ENCODE results near the gene SEC61B. TPM values are rescaled to one million over a fixed set of nuclear protein-coding genes. Genes with fewer than 3 reads are reported as not detected.

Gene SEC61B
- total and polyA plus RNA-seq, 9 of the 15 experiments (the other 6 are each of a cell fraction or from before 2014, with no cell fraction given): 57.8 to 262 (median 172) TPM

DNA sequence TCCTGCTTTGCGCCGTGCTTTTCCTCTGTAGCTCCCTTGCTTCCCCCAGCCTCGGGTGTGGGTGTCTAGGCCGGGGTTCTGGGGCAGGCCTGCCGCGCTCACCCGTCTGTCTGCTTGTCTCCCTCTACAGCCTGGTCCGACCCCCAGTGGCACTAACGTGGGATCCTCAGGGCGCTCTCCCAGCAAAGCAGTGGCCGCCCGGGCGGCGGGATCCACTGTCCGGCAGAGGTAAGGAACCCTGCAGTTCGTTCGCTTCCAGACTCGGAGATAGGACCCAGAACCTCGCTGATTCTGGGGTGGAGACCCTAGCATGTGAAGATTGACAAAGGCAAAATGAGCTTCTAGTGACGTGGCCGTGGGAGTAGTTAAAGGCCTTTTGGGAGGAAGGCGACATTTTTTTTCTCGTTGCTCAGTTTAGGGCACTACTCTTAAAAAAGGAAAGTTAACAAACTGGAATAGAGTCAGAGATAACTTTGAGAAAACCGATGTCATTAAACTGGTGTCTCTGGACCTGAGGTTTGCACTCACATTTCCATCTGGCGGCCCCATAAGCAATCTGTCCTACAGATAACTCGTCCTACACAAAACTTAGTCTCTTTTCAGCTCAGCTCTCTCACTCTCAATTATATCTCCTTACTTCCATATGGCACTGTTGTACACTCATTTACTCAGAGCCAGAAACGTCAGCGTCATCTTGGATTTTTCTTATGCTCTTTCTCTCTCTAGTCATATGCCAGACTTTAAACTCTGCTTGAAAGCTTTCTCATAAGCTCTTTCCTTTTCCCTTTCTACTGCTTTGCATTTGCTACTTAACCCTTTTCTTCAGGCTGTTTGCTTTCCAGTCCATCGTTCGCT is 561 bp downstream of the SEC61B start (continued):
- TF ChIP-seq, protein P1, sequence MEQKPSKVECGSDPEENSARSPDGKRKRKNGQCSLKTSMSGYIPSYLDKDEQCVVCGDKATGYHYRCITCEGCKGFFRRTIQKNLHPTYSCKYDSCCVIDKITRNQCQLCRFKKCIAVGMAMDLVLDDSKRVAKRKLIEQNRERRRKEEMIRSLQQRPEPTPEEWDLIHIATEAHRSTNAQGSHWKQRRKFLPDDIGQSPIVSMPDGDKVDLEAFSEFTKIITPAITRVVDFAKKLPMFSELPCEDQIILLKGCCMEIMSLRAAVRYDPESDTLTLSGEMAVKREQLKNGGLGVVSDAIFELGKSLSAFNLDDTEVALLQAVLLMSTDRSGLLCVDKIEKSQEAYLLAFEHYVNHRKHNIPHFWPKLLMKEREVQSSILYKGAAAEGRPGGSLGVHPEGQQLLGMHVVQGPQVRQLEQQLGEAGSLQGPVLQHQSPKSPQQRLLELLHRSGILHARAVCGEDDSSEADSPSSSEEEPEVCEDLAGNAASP (IDR thresholded peaks at IDR 0.05): no peak
- TF ChIP-seq, protein P2, sequence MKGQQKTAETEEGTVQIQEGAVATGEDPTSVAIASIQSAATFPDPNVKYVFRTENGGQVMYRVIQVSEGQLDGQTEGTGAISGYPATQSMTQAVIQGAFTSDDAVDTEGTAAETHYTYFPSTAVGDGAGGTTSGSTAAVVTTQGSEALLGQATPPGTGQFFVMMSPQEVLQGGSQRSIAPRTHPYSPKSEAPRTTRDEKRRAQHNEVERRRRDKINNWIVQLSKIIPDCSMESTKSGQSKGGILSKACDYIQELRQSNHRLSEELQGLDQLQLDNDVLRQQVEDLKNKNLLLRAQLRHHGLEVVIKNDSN (CRISPR knock-in tag; IDR thresholded peaks at IDR 0.05): 0 out of 2 replicates have a peak, but pooled peaks have one; percentile 17
- TF ChIP-seq, protein P3, sequence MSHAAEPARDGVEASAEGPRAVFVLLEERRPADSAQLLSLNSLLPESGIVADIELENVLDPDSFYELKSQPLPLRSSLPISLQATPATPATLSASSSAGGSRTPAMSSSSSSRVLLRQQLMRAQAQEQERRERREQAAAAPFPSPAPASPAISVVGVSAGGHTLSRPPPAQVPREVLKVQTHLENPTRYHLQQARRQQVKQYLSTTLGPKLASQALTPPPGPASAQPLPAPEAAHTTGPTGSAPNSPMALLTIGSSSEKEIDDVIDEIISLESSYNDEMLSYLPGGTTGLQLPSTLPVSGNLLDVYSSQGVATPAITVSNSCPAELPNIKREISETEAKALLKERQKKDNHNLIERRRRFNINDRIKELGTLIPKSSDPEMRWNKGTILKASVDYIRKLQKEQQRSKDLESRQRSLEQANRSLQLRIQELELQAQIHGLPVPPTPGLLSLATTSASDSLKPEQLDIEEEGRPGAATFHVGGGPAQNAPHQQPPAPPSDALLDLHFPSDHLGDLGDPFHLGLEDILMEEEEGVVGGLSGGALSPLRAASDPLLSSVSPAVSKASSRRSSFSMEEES (CRISPR knock-in tag; IDR thresholded peaks at IDR 0.05): no peak
- TF ChIP-seq ATF7 (IDR thresholded peaks at IDR 0.05) (no peak), ARNT (IDR thresholded peaks at IDR 0.05) (no peak), MYC (IDR thresholded peaks at IDR 0.05; ENCODE audit: low read depth, low read length) (no peak), MYC (CRISPR knock-in tag; IDR thresholded peaks at IDR 0.05; ENCODE audit: borderline replicate concordance, low read depth) (peak; percentile 76; the same call in 1 of the 2 replicates), TSC22D4 (tag; IDR thresholded peaks at IDR 0.05) (no peak), NRF1 (conservative IDR thresholded peaks at IDR 0.05 in 1 of 2, IDR thresholded peaks at IDR 0.05 in 1 of 2) (no peak), CBX3 (IDR thresholded peaks at IDR 0.05; ENCODE audit: borderline replicate concordance in 1 of 2, low read length in 2 of 2) (no peak), MAZ (CRISPR knock-in tag; conservative IDR thresholded peaks at IDR 0.05 in 1 of 2, IDR thresholded peaks at IDR 0.05 in 1 of 2) (no peak), ZBTB17 (CRISPR knock-in tag; IDR thresholded peaks at IDR 0.05) (no peak), ZKSCAN3 (CRISPR knock-in tag; IDR thresholded peaks at IDR 0.05) (no peak), POLR2B (IDR thresholded peaks at IDR 0.05; ENCODE audit: low read depth, partially characterized antibody) (peak; percentile 22)
- TF ChIP-seq, protein P4, sequence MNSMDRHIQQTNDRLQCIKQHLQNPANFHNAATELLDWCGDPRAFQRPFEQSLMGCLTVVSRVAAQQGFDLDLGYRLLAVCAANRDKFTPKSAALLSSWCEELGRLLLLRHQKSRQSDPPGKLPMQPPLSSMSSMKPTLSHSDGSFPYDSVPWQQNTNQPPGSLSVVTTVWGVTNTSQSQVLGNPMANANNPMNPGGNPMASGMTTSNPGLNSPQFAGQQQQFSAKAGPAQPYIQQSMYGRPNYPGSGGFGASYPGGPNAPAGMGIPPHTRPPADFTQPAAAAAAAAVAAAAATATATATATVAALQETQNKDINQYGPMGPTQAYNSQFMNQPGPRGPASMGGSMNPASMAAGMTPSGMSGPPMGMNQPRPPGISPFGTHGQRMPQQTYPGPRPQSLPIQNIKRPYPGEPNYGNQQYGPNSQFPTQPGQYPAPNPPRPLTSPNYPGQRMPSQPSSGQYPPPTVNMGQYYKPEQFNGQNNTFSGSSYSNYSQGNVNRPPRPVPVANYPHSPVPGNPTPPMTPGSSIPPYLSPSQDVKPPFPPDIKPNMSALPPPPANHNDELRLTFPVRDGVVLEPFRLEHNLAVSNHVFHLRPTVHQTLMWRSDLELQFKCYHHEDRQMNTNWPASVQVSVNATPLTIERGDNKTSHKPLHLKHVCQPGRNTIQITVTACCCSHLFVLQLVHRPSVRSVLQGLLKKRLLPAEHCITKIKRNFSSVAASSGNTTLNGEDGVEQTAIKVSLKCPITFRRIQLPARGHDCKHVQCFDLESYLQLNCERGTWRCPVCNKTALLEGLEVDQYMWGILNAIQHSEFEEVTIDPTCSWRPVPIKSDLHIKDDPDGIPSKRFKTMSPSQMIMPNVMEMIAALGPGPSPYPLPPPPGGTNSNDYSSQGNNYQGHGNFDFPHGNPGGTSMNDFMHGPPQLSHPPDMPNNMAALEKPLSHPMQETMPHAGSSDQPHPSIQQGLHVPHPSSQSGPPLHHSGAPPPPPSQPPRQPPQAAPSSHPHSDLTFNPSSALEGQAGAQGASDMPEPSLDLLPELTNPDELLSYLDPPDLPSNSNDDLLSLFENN (IDR thresholded peaks at IDR 0.05; ENCODE audit: low read depth in 2 of 2, low read length in 2 of 2): no peak
- TF ChIP-seq, protein P5, sequence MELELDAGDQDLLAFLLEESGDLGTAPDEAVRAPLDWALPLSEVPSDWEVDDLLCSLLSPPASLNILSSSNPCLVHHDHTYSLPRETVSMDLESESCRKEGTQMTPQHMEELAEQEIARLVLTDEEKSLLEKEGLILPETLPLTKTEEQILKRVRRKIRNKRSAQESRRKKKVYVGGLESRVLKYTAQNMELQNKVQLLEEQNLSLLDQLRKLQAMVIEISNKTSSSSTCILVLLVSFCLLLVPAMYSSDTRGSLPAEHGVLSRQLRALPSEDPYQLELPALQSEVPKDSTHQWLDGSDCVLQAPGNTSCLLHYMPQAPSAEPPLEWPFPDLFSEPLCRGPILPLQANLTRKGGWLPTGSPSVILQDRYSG (tag; conservative IDR thresholded peaks at IDR 0.05; ENCODE audit: low read depth): no peak
- TF ChIP-seq, protein P6, sequence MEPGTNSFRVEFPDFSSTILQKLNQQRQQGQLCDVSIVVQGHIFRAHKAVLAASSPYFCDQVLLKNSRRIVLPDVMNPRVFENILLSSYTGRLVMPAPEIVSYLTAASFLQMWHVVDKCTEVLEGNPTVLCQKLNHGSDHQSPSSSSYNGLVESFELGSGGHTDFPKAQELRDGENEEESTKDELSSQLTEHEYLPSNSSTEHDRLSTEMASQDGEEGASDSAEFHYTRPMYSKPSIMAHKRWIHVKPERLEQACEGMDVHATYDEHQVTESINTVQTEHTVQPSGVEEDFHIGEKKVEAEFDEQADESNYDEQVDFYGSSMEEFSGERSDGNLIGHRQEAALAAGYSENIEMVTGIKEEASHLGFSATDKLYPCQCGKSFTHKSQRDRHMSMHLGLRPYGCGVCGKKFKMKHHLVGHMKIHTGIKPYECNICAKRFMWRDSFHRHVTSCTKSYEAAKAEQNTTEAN (CRISPR knock-in tag; IDR thresholded peaks at IDR 0.05): 0 out of 2 replicates have a peak, but pooled peaks have one; percentile 45
